ENCODE results near the gene BST2. TPM values are rescaled to one million over a fixed set of nuclear protein-coding genes. Genes with fewer than 3 reads are reported as not detected.

Gene BST2
- total RNA-seq, 1 donor from 2014 or later: 97.8 TPM

- H3K27ac Mint-ChIP-seq (ENCODE audit: unreplicated experiment): no peak overlapping the region
- peaks cover 4% of the 10 kb centered on the region for H3K36me3 Mint-ChIP-seq (ENCODE audit: low read depth, unreplicated experiment)
- H3K4me3 Mint-ChIP-seq (ENCODE audit: unreplicated experiment): no peak overlapping the region
- H3K4me1 Mint-ChIP-seq (ENCODE audit: unreplicated experiment): peaks cover 11% of the 10 kb centered on the region
- H3K9me3 Mint-ChIP-seq (ENCODE audit: unreplicated experiment): no peaks in the 10 kb centered on the region
- peaks cover 8% of the 10 kb centered on the region for H3K27me3 Mint-ChIP-seq (ENCODE audit: unreplicated experiment)
- TF ChIP-seq, protein P1, sequence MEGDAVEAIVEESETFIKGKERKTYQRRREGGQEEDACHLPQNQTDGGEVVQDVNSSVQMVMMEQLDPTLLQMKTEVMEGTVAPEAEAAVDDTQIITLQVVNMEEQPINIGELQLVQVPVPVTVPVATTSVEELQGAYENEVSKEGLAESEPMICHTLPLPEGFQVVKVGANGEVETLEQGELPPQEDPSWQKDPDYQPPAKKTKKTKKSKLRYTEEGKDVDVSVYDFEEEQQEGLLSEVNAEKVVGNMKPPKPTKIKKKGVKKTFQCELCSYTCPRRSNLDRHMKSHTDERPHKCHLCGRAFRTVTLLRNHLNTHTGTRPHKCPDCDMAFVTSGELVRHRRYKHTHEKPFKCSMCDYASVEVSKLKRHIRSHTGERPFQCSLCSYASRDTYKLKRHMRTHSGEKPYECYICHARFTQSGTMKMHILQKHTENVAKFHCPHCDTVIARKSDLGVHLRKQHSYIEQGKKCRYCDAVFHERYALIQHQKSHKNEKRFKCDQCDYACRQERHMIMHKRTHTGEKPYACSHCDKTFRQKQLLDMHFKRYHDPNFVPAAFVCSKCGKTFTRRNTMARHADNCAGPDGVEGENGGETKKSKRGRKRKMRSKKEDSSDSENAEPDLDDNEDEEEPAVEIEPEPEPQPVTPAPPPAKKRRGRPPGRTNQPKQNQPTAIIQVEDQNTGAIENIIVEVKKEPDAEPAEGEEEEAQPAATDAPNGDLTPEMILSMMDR (IDR thresholded peaks at IDR 0.05; ENCODE audit: unreplicated experiment): peak; percentile 9
- DNase-seq (ENCODE audit: low spot score): no peak
Observed at GRCh38 chr19:17391371-17392151, 13.9 kb downstream of the BST2 start.

GRCh38 chr19:17390665-17391370 is 14.6 kb downstream of the BST2 start:
- peaks cover 4% of the 10 kb centered on the region for H3K36me3 Mint-ChIP-seq (ENCODE audit: low read depth, unreplicated experiment)
- H3K27me3 Mint-ChIP-seq (ENCODE audit: unreplicated experiment): peaks cover 8% of the 10 kb centered on the region
- no peak overlapping the region for H3K27ac Mint-ChIP-seq (ENCODE audit: unreplicated experiment)
- no peaks in the 10 kb centered on the region for H3K9me3 Mint-ChIP-seq (ENCODE audit: unreplicated experiment)
- peaks cover 12% of the 10 kb centered on the region for H3K4me1 Mint-ChIP-seq (ENCODE audit: unreplicated experiment)
- DNase-seq (ENCODE audit: low spot score): peak; percentile 95
- H3K4me3 Mint-ChIP-seq (ENCODE audit: unreplicated experiment): peak overlapping the region; percentile 93
- TF ChIP-seq, protein P1 (IDR thresholded peaks at IDR 0.05; ENCODE audit: unreplicated experiment): peak; percentile 54

- Mint-ChIP-seq H3K36me3 (ENCODE audit: low read depth, unreplicated experiment) (peaks cover 4% of the 10 kb centered on the region), H3K9me3 (ENCODE audit: unreplicated experiment) (no peaks in the 10 kb centered on the region), H3K4me3 (ENCODE audit: unreplicated experiment) (peak overlapping the region; percentile 93), H3K4me1 (ENCODE audit: unreplicated experiment) (peaks cover 13% of the 10 kb centered on the region), H3K27me3 (ENCODE audit: unreplicated experiment) (peaks cover 5% of the 10 kb centered on the region), H3K27ac (ENCODE audit: unreplicated experiment) (no peak overlapping the region)
- TF ChIP-seq, protein P1 (IDR thresholded peaks at IDR 0.05; ENCODE audit: unreplicated experiment): peak; percentile 47
- peak; percentile 51 for DNase-seq (ENCODE audit: low spot score)
Observed at GRCh38 chr19:17389957-17390664, 15.3 kb downstream of the BST2 start.

DNA sequence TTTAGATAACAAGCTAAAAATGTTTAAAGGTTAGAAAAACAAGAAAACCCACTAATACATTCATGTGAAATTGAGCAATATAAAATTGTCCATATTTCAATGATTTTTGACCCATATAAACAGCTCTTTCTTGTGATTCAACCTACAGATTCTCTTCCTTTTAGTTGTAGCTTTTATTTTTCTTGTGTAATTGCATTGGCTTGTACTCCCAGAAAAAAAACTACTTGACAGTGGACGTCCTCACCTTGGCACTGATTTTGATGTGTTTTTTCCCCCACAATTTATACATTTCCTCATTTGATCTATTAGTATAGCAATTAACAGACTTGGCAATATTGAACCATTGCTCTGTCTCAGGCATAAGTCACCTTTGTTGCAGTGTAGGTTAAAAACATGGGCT is 16.1 kb downstream of the BST2 start:
- H3K36me3 Mint-ChIP-seq (ENCODE audit: low read depth, unreplicated experiment): peaks cover 4% of the 10 kb centered on the region
- DNase-seq (ENCODE audit: low spot score): no peak
- no peaks in the 10 kb centered on the region for H3K9me3 Mint-ChIP-seq (ENCODE audit: unreplicated experiment)
- H3K27ac Mint-ChIP-seq (ENCODE audit: unreplicated experiment): no peak overlapping the region
- TF ChIP-seq, protein P1 (IDR thresholded peaks at IDR 0.05; ENCODE audit: unreplicated experiment): no peak
- peaks cover 7% of the 10 kb centered on the region for H3K27me3 Mint-ChIP-seq (ENCODE audit: unreplicated experiment)
- no peak overlapping the region for H3K4me3 Mint-ChIP-seq (ENCODE audit: unreplicated experiment)
- peaks cover 13% of the 10 kb centered on the region for H3K4me1 Mint-ChIP-seq (ENCODE audit: unreplicated experiment)
